ENCODE data around the gene UBE2I.

UBE2I gene

DNA sequence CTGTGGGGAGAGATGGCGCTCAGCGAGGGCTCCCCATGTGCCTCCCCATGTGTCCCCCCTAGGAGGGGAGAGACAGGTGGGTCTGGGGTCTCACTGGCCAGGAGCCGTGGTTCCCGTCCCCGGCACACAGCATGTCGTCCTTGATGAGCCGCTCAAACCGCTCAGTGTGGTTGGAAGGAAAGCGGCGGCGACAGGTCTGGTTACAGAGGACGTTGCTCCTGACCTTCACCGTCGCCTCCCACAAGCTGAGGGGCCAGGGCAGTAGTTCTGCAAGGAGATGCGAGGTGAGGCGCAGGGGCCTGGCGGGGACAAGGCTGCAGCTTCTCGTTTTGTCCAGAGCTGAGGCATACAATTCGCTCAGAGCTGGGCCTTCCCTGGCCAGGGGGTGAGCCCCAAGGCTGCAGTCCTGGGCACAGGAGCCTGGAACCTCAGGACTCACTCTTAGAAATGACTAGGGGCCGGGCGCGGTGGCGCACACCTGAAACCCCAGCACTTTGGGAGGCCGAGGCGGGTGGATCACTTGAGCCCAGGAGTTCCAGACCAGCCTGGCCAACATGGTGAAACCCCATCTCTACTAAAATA lies 22.8 kb upstream of the UBE2I start:
- CTCF ChIA-PET: no interaction called here
- no peak for DNase-seq (ENCODE audit: low read depth, low spot score)
- POLR2A ChIA-PET: no interaction called here
- H3K4me3 ChIP-seq (ENCODE audit: low read depth, low read length): no peak overlapping the region
- no peak for TF ChIP-seq CTCF (IDR thresholded peaks at IDR 0.05; ENCODE audit: insufficient read depth, low read length, missing control alignments)

DNA sequence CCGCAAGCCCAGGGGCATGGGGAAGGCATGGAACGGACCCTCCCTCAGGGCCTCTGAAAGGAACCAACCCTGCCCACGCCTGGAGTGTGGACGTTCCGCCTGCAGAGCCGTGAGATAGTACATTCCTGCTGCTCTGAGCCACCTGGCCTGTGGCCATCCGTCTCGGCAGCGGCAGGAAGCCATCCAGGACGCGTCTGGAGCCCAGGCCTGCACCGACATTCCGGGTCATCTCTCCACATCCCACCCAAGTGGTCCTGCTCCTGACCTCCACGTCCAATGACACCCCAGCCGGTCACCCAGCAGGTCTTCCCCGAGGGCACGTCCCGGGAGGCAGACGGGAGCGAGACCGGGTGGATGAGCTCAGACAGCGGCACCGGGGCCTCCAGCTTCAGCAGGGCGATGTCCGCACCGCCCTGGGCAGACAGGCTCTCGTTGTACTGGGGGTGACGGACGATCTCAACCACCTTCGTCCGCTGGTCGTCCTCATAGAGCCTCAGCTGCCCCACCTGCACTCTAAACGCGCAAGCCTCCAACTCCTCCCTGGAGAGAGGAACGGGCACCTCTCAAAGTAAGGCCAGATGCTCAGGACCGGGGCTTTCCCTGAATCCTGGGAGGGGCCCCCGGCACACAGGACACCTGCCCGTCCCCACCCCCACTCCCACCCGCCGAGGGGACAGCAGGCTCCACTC lies 21.3 kb upstream of the UBE2I start:
- no peak for DNase-seq (ENCODE audit: low read depth, low spot score)
- TF ChIP-seq CTCF (IDR thresholded peaks at IDR 0.05; ENCODE audit: insufficient read depth, low read length, missing control alignments): no peak
- POLR2A ChIA-PET: no interaction called here

DNA sequence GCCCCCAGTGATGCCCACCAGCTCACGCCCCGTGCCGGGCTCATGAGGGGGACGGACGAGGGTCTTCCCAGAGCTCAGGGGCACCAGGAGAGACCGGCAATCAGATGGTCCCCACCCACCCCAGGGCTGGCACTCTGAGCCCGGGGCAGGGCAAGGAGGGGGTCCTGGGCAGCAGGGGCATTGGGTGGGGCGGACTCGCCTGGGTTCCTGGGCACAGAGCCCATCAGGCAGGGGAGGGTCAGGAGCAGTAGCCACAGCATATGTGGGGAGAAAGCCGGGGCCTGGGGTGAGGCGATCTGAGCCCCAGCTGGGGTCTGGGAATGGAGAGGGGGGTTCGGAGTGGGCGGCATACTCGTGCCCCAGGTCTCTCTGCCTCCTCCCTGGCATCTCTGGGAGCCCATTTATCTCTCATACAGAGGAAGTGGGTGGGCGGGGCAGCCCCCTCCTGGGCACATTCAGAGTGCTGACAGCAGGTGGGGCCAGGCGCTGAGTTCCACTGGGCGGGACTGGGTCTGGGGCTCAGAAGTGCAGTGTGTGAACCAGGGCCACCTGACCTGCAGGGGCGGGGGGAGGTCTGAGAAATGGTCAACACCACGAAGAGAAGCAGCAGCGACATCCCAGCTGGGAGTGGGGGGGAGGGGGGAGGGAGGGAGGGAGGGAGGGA lies 20.5 kb upstream of the UBE2I start:
- TF ChIP-seq CTCF (IDR thresholded peaks at IDR 0.05; ENCODE audit: insufficient read depth, low read length, missing control alignments): no peak
- DNase-seq (ENCODE audit: low read depth, low spot score): no peak
- CTCF ChIA-PET: no interaction called here
- no peak overlapping the region for H3K4me3 ChIP-seq (ENCODE audit: low read depth, low read length)
- POLR2A ChIA-PET: no interaction called here

More for the DNA sequence above, 21.3 kb upstream of the UBE2I start:
- CTCF ChIA-PET: no interaction called here
- no peak overlapping the region for H3K4me3 ChIP-seq (ENCODE audit: low read depth, low read length)

GRCh38 chr16:1289477-1289866 lies 20.0 kb upstream of the UBE2I start:
- TF ChIP-seq CTCF (IDR thresholded peaks at IDR 0.05; ENCODE audit: insufficient read depth, low read length, missing control alignments): no peak
- DNase-seq (ENCODE audit: low read depth, low spot score): no peak
- ChIA-PET POLR2A (no interaction called here), CTCF (interaction anchor here (1.5 to 1.9 kb wide), 3 partner anchors 11 to 15 kb away, joined by 6 to 10 read pairs (median 6); no protein-coding TSS in a partner anchor)
- H3K4me3 ChIP-seq (ENCODE audit: low read depth, low read length): no peak overlapping the region

GRCh38 chr16:1290063-1290501 lies 19.4 kb upstream of the UBE2I start:
- CTCF ChIA-PET: interaction anchor here (1.5 to 1.9 kb wide), 3 partner anchors 10 to 15 kb away, joined by 6 to 10 read pairs (median 6); no protein-coding TSS in a partner anchor
- TF ChIP-seq CTCF (IDR thresholded peaks at IDR 0.05; ENCODE audit: insufficient read depth, low read length, missing control alignments): no peak
- no peak overlapping the region for H3K4me3 ChIP-seq (ENCODE audit: low read depth, low read length)
- no peak for DNase-seq (ENCODE audit: low read depth, low spot score)
- POLR2A ChIA-PET: no interaction called here
